Vagina (tissue), 2 donors: ENCODE data around the gene GJA1. TPM values are rescaled to one million over a fixed set of nuclear protein-coding genes. Genes with fewer than 3 reads are reported as not detected.

Experiments
- DNase-seq, 2 donors: peaks; one replicate each; pipeline ENCODE4 v3.0.0-alpha.2; 2017; ENCODE audit errors: extremely low spot score in 2 of 2
- H3K27ac ChIP-seq: fragments of 200-600 bp; sonication (generic); one replicate; pipeline ENCODE4 v1.5.1; 2019
- H3K27me3 ChIP-seq: fragments of 200-600 bp; sonication (generic); one replicate; pipeline ENCODE4 v1.5.1; 2019
- H3K36me3 ChIP-seq, 2 donors: fragments of 200-600 bp; sonication (generic); one replicate each; pipeline ENCODE4 v1.5.1; 2017 to 2019
- H3K4me1 ChIP-seq: fragments of 200-600 bp; sonication (generic); one replicate; pipeline ENCODE4 v1.5.1; 2019
- H3K4me3 ChIP-seq, 2 donors: fragments of 200-600 bp; sonication (generic); 1 replicate in 1 of 2; 2 replicates in 1 of 2; pipeline ENCODE4 v1.5.1; 2016 to 2019
- H3K9me3 ChIP-seq: fragments of 200-600 bp; sonication (generic); one replicate; pipeline ENCODE4 v1.5.1; 2019
- CTCF ChIP-seq, 3 experiments: fragments of 450-650 bp in 2 of 3; fragments of 200-600 bp in 1 of 3; sonication (generic) in 1 of 3; IDR thresholded peaks; one replicate each; pipeline ENCODE4 v1.5.1; 2017 to 2019; ENCODE audit warnings: antibody characterized with exemption in 3 of 3, mild to moderate bottlenecking in 2 of 3, moderate library complexity in 2 of 3
- POLR2A ChIP-seq, 2 donors: fragments of 450-650 bp; IDR thresholded peaks; one replicate each; pipeline ENCODE4 v1.6.1; 2017; ENCODE audit warnings: antibody characterized with exemption in 2 of 2, mild to moderate bottlenecking in 2 of 2, moderate library complexity in 2 of 2
- POLR2AphosphoS5 ChIP-seq, 2 donors: sonication (generic); formaldehyde crosslinking; IDR thresholded peaks; one replicate each; pipeline ENCODE4 v1.9.0; 2017; ENCODE audit warnings: antibody characterized with exemption in 2 of 2, mild to moderate bottlenecking in 2 of 2, low read depth in 1 of 2; ENCODE audit not compliant: insufficient read depth in 1 of 2
- intact Hi-C: fragments of 100-400 bp; cut with DNase I; formaldehyde crosslinking; loops from one replicate; pipeline ENCODE4 v1.15.1; 2023
- total RNA-seq: library from RNA; depleted of rRNA; stranded (reverse); fragments of >200 nt; gene quantifications from one replicate; pipeline ENCODE4 v1.2.3, GENCODE V29; 2016

The GJA1 gene
- total RNA-seq, 1 donor from 2014 or later = 261 TPM

DNA sequence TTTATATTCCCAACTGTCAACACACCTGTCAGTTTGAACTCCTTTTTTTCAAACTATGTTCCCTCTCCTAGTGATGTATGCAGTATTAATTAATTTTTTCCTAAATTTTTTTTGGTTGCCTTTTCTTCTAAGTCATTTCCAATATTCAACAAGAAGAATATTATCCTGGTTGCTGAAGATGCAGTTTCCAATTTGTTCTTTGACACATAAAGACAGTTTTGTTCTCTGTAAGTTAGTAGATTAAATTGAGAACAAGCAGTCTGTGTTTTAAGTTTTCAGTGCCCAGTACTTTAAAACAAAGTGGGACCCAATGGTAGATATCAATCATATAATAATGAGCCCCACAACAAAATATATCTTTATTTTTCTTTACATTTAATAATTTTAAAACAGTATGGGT is 47.3 kb downstream of the GJA1 start:
- no peak overlapping the region for H3K27ac ChIP-seq
- intact Hi-C loops = no loop called here

DNA sequence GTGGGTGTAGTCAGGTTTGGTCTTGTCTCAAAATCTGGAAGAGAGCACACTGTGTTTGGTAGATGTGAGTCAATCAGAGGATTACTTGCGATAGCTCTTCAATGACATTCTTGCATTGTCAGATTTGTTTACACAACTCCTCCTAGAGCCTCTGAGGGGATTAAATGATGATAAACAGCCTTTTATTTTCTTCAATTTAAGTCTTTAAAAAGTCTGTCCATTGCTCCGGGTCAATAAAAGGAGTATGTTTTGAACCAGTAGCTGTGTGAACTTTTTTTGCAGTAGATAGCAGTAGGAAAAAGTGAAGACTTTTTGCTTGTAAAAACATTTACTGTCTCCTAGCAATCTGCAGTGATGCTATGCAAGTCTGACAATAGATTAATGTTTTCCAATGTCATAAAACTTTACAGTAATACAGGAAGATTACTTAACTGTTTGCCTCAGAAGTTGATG is 49.9 kb downstream of the GJA1 start:
- Histone ChIP-seq H3K27ac (no peak overlapping the region), H3K27me3 (no peaks in the 10 kb centered on the region), H3K4me1 (peaks cover 11% of the 10 kb centered on the region)

More for the DNA sequence above, 47.3 kb downstream of the GJA1 start:
- Histone ChIP-seq H3K9me3 (no peaks in the 10 kb centered on the region), H3K36me3 (no peaks in the 10 kb centered on the region), H3K4me1 (peaks cover 11% of the 10 kb centered on the region), H3K27me3 (no peaks in the 10 kb centered on the region), H3K4me3 (no peak overlapping the region)
- TF ChIP-seq POLR2AphosphoS5 (IDR thresholded peaks at IDR 0.05; ENCODE audit: insufficient read depth in 1 of 2, low read depth in 1 of 2) = no peak
- no peak for TF ChIP-seq POLR2A (IDR thresholded peaks at IDR 0.05)
- no peak for TF ChIP-seq CTCF (IDR thresholded peaks at IDR 0.05)
- no peak for DNase-seq

GRCh38 chr6:121491576-121491975 is 56.1 kb downstream of the GJA1 start:
- H3K27ac ChIP-seq = no peak overlapping the region

More for the DNA sequence above, 49.9 kb downstream of the GJA1 start:
- Histone ChIP-seq H3K36me3 (no peaks in the 10 kb centered on the region), H3K4me3 (no peak overlapping the region), H3K9me3 (no peaks in the 10 kb centered on the region)
- TF ChIP-seq POLR2AphosphoS5 (IDR thresholded peaks at IDR 0.05; ENCODE audit: insufficient read depth in 1 of 2, low read depth in 1 of 2) (peak in 1 of 2 donors; percentile 66), CTCF (IDR thresholded peaks at IDR 0.05) (no peak), POLR2A (IDR thresholded peaks at IDR 0.05) (no peak)
- no peak for DNase-seq
- intact Hi-C loops = no loop called here

DNA sequence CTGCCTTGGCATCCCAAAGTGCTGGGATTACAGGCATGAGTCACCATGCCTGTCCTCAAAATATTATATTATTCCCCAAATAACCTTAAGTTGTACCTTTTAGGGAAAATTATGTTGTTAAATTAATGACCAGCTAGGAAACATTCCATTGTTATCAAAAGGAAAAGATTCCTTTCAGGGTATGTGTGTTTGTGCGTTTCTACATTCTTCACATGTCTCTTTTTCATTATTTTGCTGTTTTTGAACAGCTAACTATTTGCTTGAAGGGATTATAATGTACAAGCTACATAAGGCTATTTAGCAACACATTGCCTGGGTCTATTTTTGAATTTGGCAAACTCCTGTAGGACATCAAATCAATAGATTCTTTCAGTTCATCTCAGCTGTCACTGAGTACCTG is 57.1 kb downstream of the GJA1 start:
- Histone ChIP-seq H3K27ac (no peak overlapping the region), H3K9me3 (no peaks in the 10 kb centered on the region), H3K4me3 (no peak overlapping the region), H3K27me3 (no peaks in the 10 kb centered on the region), H3K36me3 (no peaks in the 10 kb centered on the region), H3K4me1 (peaks cover 8% of the 10 kb centered on the region)
- intact Hi-C loops = no loop called here
- no peak for DNase-seq
- TF ChIP-seq POLR2AphosphoS5 (IDR thresholded peaks at IDR 0.05; ENCODE audit: insufficient read depth in 1 of 2, low read depth in 1 of 2) (no peak), POLR2A (IDR thresholded peaks at IDR 0.05) (no peak), CTCF (IDR thresholded peaks at IDR 0.05) (no peak)

More at GRCh38 chr6:121491576-121491975, 56.1 kb downstream of the GJA1 start:
- DNase-seq = no peak
- H3K9me3 ChIP-seq = no peaks in the 10 kb centered on the region
- TF ChIP-seq CTCF (IDR thresholded peaks at IDR 0.05) (no peak), POLR2AphosphoS5 (IDR thresholded peaks at IDR 0.05; ENCODE audit: insufficient read depth in 1 of 2, low read depth in 1 of 2) (no peak), POLR2A (IDR thresholded peaks at IDR 0.05) (no peak)
- H3K4me1 ChIP-seq = peaks cover 8% of the 10 kb centered on the region
- H3K27me3 ChIP-seq = no peaks in the 10 kb centered on the region
- no peaks in the 10 kb centered on the region for H3K36me3 ChIP-seq
- H3K4me3 ChIP-seq = no peak overlapping the region
- intact Hi-C loops = no loop called here

- no peak overlapping the region for H3K4me3 ChIP-seq
- intact Hi-C loops = no loop called here
- no peaks in the 10 kb centered on the region for H3K36me3 ChIP-seq
- peak in 1 of 2 donors; percentile 86 for TF ChIP-seq POLR2AphosphoS5 (IDR thresholded peaks at IDR 0.05; ENCODE audit: insufficient read depth in 1 of 2, low read depth in 1 of 2)
- no peak for TF ChIP-seq CTCF (IDR thresholded peaks at IDR 0.05)
- no peak for TF ChIP-seq POLR2A (IDR thresholded peaks at IDR 0.05)
- H3K27ac ChIP-seq = peak overlapping the region; percentile 72
- no peaks in the 10 kb centered on the region for H3K9me3 ChIP-seq
- H3K4me1 ChIP-seq = peaks cover 6% of the 10 kb centered on the region
- DNase-seq = no peak
- H3K27me3 ChIP-seq = no peaks in the 10 kb centered on the region
These were observed 62.5 kb downstream of the GJA1 start for GRCh38 chr6:121497970-121498375.
